ENCODE data around the gene STX8. TPM values are rescaled to one million over a fixed set of nuclear protein-coding genes. Genes with fewer than 3 reads are reported as not detected.
A peak's percentile ranks its signal among the peaks of the same experiment; 100 is the strongest.

Gene STX8
- total and polyA plus RNA-seq, 8 donors = 51.9 to 63.4 (median 56.5) TPM

- DNase-seq = peak in 1 of 4 donors; percentile 43
- peaks cover 0 to 24% of the 10 kb centered on the region in 2 donors for H3K36me3 ChIP-seq
- intact Hi-C loops (cut with DNase I) = no loop called here
These were observed 326.2 kb downstream of the STX8 start for GRCh38 chr17:9249245-9249953.

DNA sequence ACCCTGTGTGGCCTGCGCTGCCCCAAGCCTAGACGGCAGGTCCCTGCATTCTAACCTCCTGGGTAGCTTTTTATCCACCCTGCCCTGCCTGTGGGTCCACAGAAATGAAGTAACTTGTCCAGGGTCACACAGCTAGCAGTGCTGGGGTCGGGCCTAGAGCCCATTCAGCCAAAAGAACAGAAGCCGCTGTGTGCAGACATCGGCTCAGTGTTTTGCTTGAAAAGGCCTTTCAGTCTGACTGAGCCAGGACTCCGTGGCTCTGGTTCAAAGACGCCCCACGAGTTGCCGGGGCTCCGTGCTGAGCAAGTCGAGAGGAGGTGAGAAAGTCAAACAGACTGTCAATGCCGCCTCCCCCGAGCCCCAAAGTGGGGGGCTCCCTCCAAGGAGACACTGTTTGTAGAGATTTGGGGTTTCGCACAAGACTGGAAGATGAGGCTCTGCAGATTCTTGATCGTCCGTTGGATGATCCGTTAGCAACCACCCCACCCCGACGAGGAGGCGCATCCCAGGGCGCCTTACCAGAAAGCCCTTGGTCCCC, 328.1 kb downstream of the STX8 start:
- Histone ChIP-seq H3K4me1 (peaks cover 0 to 5% of the 10 kb centered on the region in 2 donors), H3K27me3 (no peaks in the 10 kb centered on the region), H3K36me3 (peaks cover 0 to 24% of the 10 kb centered on the region in 2 donors), H3K4me3 (no peak overlapping the region), H3K27ac (no peak overlapping the region), H3K9me3 (no peaks in the 10 kb centered on the region)
- intact Hi-C loops (cut with DNase I) = no loop called here
- peak in 1 of 4 donors; percentile 33 for DNase-seq
- no peak for ATAC-seq
- no peak for TF ChIP-seq CTCF (IDR thresholded peaks at IDR 0.05)

More at GRCh38 chr17:9249245-9249953, 326.2 kb downstream of the STX8 start:
- no peak for TF ChIP-seq CTCF (IDR thresholded peaks at IDR 0.05)
- no peak overlapping the region for H3K27ac ChIP-seq
- H3K4me3 ChIP-seq = no peak overlapping the region
- H3K27me3 ChIP-seq = no peaks in the 10 kb centered on the region
- H3K4me1 ChIP-seq = no peaks in the 10 kb centered on the region
- ATAC-seq = no peak
- no peaks in the 10 kb centered on the region for H3K9me3 ChIP-seq

DNA sequence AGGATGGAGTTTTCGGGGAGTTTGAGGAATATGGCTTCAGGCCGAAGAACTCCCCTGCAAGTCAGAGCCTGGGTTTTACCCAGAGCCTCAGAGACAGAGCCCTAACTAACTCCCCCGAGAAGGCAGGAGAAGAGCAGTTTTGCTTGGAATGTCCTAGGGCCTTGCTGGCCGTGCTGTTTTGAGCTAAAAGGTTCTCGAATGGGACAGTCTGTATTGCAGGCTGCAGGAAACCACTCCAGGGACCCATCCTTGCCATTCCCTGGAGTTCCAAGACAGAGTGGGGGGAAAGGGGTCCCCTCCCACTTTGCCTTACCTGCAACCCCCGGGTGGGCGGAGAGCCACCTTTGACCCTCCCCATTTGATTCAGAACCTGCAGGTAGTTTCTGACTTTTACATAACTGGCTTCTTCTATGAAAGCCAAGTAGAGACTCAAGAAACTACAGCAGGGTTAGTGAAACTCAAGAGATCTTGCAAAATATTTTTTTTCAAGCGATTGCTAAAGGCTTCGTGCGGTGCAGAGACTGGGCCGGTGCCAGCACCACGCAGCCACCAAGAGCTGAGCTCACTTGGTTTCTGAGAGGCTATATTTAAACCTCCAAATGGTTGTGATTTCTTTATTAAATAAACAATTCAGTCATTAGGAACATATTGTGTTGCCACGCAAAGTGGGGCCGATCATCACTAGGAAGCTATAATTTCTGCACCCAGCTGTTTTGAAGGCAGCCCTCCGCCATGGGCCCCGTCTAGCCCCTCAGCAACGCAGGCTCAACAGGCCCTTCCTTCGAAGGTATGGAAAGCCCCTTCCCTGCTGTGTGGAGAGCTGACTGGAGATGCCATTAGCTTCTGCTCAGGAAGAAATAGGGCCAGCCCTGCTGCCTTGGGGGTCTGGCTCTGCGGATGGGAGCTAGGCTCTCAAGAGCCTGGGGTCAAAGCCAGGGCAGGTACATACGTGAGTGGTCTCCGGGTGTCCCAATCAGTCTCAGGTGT, 331.3 kb downstream of the STX8 start:
- no peak overlapping the region for H3K4me3 ChIP-seq
- ATAC-seq = no peak
- TF ChIP-seq CTCF (IDR thresholded peaks at IDR 0.05) = no peak

GRCh38 chr17:9242983-9243382, 332.6 kb downstream of the STX8 start:
- Histone ChIP-seq H3K36me3 (peaks cover 0 to 6% of the 10 kb centered on the region in 2 donors), H3K4me3 (no peak overlapping the region), H3K9me3 (no peaks in the 10 kb centered on the region), H3K4me1 (peaks cover 8 to 21% of the 10 kb centered on the region in 2 donors), H3K27ac (no peak overlapping the region), H3K27me3 (peaks cover 0 to 17% of the 10 kb centered on the region in 2 donors)
- intact Hi-C loops (cut with DNase I) = no loop called here
- no peak for TF ChIP-seq CTCF (IDR thresholded peaks at IDR 0.05)
- DNase-seq = peak in 1 of 4 donors; percentile 49
- ATAC-seq = no peak

More for the DNA sequence above, 331.3 kb downstream of the STX8 start:
- Histone ChIP-seq H3K36me3 (peaks cover 0 to 19% of the 10 kb centered on the region in 2 donors), H3K4me1 (peaks cover 7 to 16% of the 10 kb centered on the region in 2 donors), H3K27me3 (peaks cover 0 to 15% of the 10 kb centered on the region in 2 donors), H3K27ac (no peak overlapping the region), H3K9me3 (no peaks in the 10 kb centered on the region)
- DNase-seq = peak in 2 of 4 donors; percentile 43 to 71
- intact Hi-C loops (cut with DNase I) = no loop called here

All from left lung (tissue), 10 donors.